ENCODE measurements around the gene PARP2.

- TF ChIP-seq EZH2 (IDR thresholded peaks at IDR 0.05; ENCODE audit: borderline replicate concordance, low read depth, low read length), result no peak
- no peak for TF ChIP-seq ZNF224 (CRISPR knock-in tag; IDR thresholded peaks at IDR 0.05)
- TF ChIP-seq NR3C1 (CRISPR knock-in tag; IDR thresholded peaks at IDR 0.05), result no peak
- no peak for TF ChIP-seq ZKSCAN1 (IDR thresholded peaks at IDR 0.05; ENCODE audit: low read depth, low read length)
- no peak for TF ChIP-seq CTCF (IDR thresholded peaks at IDR 0.05 in 2 of 3, conservative IDR thresholded peaks at IDR 0.05 in 1 of 3; ENCODE audit: insufficient read depth in 2 of 3, low read depth in 1 of 3, low read length in 3 of 3)
- TF ChIP-seq ZNF134 (CRISPR knock-in tag; conservative IDR thresholded peaks at IDR 0.05), result no peak
- TF ChIP-seq CREB5 (CRISPR knock-in tag; IDR thresholded peaks at IDR 0.05), result no peak
- no peak for TF ChIP-seq TCF7L2 (IDR thresholded peaks at IDR 0.05; ENCODE audit: low read depth, low read length)
- TF ChIP-seq ZBTB26 (CRISPR knock-in tag; IDR thresholded peaks at IDR 0.05), result no peak
- TF ChIP-seq YBX1 (IDR thresholded peaks at IDR 0.05), result no peak
- TF ChIP-seq BRCA1 (IDR thresholded peaks at IDR 0.05), result no peak
- no peak for TF ChIP-seq BRCA1 (CRISPR knock-in tag; IDR thresholded peaks at IDR 0.05)
Observed at GRCh38 chr14:20333494-20333841, 10.0 kb upstream of the PARP2 start.

Measured in K562 (cell line).